H1 (cell line): ENCODE results near the gene HMGB4. TPM values are rescaled to one million over a fixed set of nuclear protein-coding genes. Genes with fewer than 3 reads are reported as not detected.

Experiments
- ATF2 ChIP-seq: IDR thresholded peaks from 2 replicates; pipeline ENCODE4 v1.6.1; 2012; ENCODE audit warnings: low read length, inconsistent platforms
- CTBP2 ChIP-seq: IDR thresholded peaks from 2 replicates; pipeline ENCODE4 v1.7.0; 2011; ENCODE audit warnings: borderline replicate concordance, mild to moderate bottlenecking, moderate library complexity, mixed read lengths, low read length; ENCODE audit not compliant: insufficient read depth, insufficient read length
- E2F6 ChIP-seq: IDR thresholded peaks from 2 replicates; pipeline ENCODE4 v1.6.1; 2012; ENCODE audit warnings: inconsistent platforms
- JUN ChIP-seq: IDR thresholded peaks from 2 replicates; pipeline ENCODE4 v1.6.1; 2011; ENCODE audit warnings: low read depth, mild to moderate bottlenecking, improper control_type of control experiment, low read length
- RAD21 ChIP-seq, 2 experiments: IDR thresholded peaks in 1 of 2; conservative IDR thresholded peaks in 1 of 2; 2 replicates each; pipeline ENCODE4 v1.6.1; 2011; ENCODE audit warnings: low read depth in 2 of 2, low read length in 2 of 2, improper control_type of control experiment in 1 of 2, inconsistent platforms in 1 of 2, mild to moderate bottlenecking in 1 of 2, moderate library complexity in 1 of 2
- SUZ12 ChIP-seq: fragments of 200-600 bp; sonication (generic); IDR thresholded peaks from 2 replicates; pipeline ENCODE4 v1.6.1; 2012; ENCODE audit warnings: mild to moderate bottlenecking, inconsistent platforms, low read length, moderate library complexity, mixed read lengths
- TCF12 ChIP-seq: IDR thresholded peaks from 2 replicates; pipeline ENCODE4 v1.6.1; 2011; ENCODE audit warnings: low read depth, mild to moderate bottlenecking, low read length
- polyA plus RNA-seq, 7 experiments: library from polyadenylated mRNA; depleted of rRNA in 3 of 7; stranded (reverse) in 5 of 7; unstranded in 2 of 7; fragments of >200 nt in 5 of 7; fragments of 200-250 nt in 2 of 7; gene quantifications; 1 replicate in 5 of 7; 2 replicates in 1 of 7; 4 replicates in 1 of 7; pipeline versions ENCODE4 v1.2.1 to v1.2.3, GENCODE V29; 2011 to 2013; ENCODE audit warnings: missing spikeins in 2 of 7, mixed read lengths in 2 of 7
- total RNA-seq: library from RNA; stranded (reverse); fragmentation: NEBNext Ultra II Directional; extraction: Animal tissue kit (Norgen Biotek cat#: 25700); gene quantifications from 2 replicates; pipeline ENCODE4 v1.2.1, GENCODE V29; 2021

HMGB4 gene
- total and polyA plus RNA-seq, 2 of the 8 experiments (the other 6 are each of a cell fraction or from before 2014, with no cell fraction given), result not detected

GRCh38 chr1:33899746-33900145 is 35.9 kb downstream of the HMGB4 start (continued):
- no peak for TF ChIP-seq ATF2
- TF ChIP-seq SUZ12, result no peak
- TF ChIP-seq TCF12, result no peak
- no peak for TF ChIP-seq CTBP2
- no peak for TF ChIP-seq E2F6
- no peak for TF ChIP-seq JUN
- TF ChIP-seq RAD21 (IDR thresholded peaks at IDR 0.05 in 1 of 2, conservative IDR thresholded peaks at IDR 0.05 in 1 of 2; ENCODE audit: low read depth in 2 of 2, low read length in 2 of 2), result no peak
